DMS53 (cell line): Measurements from ENCODE around the gene RBP5.
A peak's percentile ranks its signal among the peaks of the same experiment; 100 is the strongest.

Experiments
- DNase-seq: peaks from one replicate; lab custom pipeline; 2025; lab: John Stamatoyannopoulos, UW

Gene RBP5

DNA sequence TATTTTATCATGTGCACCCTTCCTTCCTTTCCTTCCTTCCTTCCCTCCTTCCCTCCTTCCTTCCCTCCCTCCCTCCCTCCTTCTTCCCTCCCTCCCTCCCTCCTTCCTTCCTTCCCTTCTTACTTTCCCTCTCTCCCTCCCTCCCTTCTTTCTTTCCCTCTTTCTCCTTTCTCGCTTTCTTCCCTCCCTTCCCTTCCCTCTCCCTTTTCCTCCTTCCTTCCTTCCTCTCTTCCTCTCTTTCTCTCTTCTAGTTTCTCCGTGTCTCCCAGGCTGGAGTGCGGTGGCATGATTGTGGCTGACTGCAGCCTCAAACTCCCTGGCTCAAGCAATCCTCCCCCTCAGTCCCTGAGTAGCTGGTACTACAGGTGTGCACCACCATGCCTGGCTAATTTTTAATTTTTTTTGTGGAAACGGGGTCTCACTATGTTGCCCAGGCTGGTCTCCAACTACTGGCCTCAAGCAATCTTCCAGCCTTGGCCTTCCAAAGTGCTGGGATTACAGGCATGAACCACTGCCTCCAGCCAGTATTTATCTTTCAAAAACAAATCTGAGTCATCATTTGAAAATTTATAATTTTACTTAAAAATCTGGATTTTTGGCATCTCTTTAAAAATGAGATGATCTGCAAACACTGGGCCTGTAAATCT lies 27.5 kb downstream of the RBP5 start:
- no peak for DNase-seq

DNA sequence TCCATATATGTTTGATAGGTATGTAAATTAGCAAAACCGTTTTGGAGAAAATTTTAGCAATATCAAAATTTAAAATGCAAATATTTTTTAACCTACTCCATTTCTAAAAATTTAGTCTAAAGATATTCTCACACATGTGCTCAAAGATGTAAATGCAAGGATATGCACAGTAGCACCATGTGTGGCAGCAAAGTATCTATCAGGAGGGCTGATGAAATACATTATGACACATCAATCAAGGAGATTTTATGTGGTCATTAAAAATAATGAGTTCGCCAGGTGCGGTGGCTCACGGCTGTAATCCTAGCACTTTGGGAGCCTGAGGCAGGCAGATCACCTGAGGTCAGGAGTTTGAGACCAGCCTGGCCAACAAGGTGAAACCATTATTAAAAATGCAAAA lies 28.4 kb downstream of the RBP5 start:
- DNase-seq, result no peak

DNA sequence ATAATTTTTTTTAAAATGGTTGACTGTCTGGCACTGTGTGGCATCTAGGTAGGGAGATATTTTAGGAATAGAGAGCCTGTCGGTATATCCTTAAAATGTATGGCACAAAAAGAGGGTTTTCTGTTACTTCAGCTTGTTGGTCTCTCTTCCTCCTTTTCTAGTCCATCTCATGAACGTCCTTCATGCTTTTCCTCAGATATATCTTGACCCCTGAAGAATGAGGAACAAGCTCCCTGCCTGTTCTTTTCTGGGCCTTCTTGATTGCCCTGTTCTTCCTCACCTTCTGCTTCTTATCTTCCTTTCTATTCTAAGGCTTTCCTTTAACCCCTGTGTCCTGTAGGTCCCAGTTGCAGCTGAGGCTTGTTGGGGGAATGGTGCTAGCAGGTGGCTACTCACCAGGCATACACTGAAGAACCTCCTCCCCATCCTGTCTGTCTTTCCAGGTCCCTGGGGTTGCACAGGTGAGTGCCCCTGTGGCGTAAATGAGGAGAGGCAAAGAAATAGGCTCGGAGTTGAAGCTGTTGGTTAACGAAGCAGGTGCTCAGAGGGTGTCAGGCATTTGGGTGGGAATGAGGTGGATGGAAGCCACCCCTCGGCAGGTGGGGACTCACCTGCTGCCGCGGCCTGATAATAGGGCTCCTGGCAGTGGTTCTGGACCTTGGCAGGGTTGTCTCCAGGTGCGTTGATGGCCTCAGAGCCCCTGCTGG lies 29.2 kb downstream of the RBP5 start:
- no peak for DNase-seq

DNA sequence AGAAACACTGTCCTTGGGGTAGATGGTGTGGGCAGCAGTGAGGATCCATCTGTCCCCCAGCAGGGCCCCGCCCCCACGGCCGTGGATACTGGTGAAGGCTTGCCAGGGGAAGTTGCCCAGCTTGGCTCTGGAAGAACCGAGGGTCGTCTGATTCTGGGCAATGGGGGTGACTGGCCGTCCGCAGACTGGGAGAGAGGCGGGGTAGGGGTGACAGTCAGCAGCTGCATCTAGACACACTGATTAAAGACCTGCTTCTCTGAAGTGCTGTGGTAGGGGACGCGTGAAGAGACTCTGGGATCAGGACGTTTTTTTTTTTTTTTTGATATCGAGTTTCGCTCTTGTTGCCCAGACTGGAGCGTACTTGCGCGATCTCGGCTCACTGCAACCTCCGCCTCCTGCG lies 31.7 kb downstream of the RBP5 start:
- peak; percentile 84 for DNase-seq

DNA sequence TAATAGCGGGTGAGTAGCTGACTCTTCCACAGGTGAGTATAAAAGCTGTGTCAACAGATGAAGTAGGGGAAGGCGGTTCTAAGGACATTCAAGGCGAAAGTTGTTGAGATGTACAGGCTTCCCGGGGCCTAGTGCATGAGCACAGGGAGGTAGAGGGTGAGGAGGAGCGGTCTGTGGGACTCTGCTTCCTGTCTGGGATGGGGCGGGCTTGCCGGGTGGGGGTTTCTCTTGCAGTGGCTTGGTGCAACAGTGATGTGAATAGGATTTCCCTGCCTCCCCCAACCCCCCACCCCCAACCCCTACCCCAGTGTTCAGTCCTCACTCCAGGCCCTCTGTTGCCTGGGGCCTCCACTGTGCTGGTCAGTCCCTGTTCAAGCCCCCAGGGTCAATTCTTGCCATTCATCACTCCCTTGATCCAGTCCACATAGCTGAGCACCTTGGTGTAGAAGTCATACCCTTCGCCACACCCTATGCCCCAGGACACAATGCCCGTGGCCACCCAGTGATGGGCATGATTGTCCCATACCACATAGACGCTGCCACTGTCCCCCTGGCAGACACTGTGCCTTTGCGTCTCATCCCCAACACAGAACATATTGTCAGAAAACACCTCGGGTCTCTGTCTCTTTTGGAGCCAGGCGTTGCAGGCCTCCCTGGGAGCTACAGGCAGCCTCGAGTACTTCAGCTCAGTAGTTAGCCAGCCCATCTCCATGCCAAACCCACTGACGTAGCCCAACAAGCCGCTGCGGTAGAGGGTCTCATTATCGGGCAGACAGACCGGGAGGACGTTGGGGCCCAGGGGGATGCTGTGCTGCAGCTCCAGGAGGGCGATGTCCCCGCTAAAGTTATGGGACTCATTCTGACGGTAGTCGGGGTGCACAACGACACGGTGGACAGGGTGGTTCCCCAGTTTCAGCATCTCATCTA lies 32.4 kb downstream of the RBP5 start:
- DNase-seq, result peak; percentile 55

DNA sequence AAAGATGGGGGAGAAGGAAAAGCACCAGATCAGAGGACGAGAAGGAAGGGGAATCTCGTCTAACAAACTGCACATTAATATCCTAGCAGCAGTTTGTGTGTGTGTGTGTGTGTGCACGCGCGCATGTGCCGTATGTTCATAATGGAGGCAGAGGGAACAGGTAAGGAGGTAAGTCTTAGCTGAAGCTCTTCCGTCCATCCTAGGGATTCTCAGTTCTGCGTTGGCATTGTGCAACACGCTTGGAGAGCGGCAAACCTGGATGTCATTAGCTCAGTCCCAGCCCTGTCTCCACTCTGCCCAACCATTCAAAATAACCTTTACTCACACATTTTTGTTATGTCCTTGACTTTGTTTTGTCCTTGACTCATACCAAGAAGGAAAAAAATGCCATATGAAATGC lies 34.8 kb downstream of the RBP5 start:
- peak; percentile 48 for DNase-seq

DNA sequence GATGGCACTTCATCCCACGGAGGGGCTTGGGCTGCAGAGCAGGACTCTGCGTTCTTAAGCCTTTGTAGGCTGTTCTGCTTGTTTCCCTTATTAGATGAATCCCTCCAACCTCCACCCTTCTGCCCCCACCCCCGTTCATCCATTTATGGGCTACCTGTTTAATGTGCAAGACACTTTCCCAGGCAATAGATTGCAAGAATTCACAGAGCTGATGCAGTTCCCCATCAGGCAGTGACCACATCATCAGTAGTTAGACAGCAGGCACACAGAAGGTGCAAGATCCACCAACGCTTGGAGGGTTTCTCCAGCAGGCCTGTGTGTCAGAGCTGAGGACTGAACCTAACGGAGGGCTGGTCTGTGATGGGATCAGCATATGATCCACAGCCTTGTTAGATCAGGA lies 35.2 kb downstream of the RBP5 start:
- peak; percentile 48 for DNase-seq

DNA sequence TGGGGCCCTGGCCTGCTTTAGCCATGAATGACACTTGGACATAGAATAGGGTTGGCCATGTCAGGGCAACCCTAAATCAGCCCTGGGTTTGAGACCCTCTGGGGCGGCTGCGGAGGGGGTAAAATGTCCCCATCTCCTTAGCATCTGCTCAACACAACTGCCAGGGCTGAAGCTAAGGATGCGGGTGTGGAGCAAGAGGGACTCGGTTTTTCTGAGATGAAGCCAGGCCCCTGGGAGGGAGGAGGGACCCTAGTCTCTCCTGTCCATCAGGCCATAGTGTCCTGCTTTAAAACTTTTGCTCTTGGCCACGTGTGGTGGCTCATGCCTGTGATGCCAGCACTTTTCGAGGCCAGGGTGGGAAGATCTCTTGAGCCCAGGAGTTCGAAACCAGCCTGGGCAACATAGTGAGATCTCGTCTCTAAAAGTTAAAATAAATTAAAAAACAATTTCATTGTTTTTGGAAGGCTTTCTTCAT lies 35.7 kb downstream of the RBP5 start:
- no peak for DNase-seq

DNA sequence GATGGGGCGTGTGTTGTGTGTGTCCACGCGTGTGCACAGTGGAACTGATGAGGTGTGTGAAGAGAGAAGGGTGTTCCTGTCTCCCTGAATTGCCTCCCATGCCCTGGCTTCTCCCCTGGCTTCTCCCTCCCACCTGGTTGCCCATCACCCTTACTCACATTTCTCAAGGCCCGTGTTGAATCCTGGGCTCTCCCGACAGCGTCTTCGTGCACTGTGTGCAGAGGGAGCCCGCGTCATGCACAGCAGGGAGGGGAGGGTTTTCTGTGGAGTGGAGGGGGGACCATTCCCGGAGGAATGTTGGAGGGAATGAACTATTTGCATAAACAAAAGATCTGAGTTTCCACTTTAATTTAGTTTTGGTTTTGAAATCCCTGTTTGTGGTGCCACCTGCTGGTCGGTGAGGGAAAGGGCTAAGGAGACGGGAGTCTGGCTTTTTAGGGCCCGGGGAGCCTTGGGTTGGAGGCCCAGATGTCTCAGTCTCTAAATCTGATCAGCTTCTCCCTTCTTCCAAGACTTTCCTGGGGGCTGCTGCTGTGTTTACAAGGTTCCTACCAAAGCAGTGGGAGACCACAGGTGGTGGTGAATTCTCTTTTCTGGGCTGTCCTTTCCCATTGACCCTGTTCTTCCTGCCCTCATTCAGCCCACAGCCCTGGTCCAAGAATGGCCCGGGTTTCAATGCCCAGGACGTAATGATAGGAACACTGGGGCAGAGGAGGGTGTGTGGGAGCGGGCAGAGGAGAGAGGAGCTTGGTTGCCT lies 36.3 kb downstream of the RBP5 start, which contains the start of gene C1R:
TSS of gene C1R (minus strand) at position 217 of the 757 bp plus-strand sequence. CDS start at position 160, 57 bp downstream.
- DNase-seq, result peak; percentile 81

DNA sequence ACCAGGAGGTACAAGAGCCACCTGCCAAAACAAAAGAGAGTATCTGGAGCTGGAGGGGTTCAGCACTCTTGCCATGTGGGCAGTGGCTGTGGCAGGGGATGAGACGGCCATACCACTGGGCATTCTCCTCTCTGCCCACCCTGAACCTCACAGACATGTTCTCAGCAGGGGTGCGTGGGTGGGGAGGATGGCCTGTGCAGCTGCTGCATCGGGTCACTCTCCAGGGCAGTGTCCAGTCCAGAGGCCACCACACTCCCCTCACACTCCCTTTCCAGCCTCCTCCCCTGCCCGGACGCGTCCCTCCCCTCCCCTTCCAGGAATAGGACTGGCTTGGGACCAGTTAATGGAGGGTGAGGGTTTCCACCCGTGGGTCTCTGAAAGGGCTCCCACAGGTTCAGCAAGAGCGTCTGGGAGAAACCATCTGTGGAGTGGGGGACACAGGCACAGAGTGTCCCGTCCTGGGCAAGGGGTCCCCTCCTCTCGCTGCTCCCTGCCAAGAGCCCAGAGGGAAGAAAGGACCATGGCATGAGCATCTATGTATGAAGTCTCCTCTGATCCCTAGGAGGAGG lies 36.9 kb downstream of the RBP5 start:
- no peak for DNase-seq

DNA sequence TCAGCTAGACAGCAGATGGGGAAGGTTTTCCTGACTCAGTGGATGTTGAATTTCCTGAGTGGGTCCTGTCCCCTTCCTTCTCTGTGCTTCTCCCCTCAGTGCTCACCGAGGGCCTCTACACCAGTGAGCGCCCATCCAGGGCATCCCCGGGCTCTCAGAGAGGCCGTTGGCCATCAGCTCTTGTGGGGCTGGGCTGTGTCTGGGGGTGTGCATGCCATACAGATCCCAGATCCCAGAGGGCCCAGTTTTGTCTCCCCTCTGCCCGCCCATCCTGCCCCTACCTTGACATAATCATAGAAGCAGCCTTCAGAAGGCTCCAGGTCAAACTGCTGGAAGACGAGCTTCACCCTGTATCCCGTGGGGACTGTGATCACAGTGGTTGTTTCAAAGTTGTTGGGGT lies 37.5 kb downstream of the RBP5 start:
- no peak for DNase-seq

DNA sequence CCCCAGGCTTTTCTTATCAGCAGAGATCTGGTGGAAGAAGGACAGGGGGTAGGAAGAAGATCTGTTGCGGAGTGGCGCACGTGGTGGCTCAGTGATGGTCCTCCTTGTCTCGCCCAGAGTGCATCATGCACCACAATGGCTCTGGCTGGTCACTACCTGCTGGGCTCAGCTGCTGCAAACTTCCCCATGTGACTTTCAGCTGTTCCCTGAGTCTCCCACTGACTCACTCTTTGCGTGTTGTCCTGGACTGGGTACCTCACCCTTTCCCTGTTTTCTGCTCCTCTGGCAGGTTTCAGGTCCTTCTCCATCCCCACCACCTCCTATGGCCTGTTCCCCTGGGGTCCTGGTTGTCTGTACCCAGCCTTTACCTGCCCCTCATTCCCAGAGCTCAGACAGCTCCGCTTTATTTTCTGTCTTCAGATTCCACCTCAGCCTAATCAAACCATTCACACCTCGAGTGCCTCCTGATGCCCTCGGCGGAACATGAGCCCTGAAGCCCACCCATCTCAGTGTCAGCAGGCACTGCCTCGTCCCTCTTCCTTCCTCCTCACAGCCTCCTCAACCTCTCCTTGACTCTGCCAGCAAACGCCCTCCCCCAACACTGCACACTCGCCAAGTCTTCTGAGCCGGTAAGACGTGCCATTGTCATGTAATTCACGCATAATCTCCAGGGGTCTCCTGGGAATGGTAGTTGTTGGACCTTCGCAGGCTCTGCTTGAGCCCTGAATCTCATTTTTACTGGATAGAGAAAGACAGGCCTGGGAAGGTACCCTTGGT lies 38.3 kb downstream of the RBP5 start:
- DNase-seq, result no peak

DNA sequence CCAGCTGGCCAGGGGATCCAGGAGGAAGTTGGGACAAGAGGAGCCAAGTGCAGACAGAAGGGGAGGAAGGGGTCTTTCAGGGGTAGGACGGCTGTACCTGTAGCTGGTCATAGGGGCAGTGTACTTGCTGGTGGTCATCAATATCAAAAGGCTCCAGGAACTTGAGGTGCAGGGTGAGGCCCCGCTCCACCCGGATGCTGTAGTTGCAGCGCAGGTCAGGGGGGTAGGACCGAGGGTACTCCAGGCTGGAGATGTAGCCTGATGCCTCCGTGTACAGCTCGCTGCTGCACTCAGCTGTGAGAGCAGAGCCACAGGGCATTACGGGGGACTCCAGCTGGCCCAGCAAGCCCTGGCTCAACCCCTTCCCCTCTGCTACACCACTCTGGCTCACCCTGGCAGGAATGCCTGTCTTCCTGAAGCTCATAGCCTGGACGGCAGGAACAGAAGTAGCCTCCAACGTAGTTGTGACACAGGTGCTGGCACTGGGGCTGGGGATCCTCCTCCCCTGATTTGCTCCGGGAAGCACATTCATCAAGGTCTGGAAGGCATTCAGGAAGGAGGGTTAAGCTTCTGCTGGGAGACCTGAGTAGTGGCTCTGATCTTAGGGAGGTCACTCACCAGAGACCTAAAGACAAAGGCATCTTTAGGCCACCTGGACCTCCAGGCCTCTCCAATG lies 39.4 kb downstream of the RBP5 start:
- DNase-seq, result no peak

DNA sequence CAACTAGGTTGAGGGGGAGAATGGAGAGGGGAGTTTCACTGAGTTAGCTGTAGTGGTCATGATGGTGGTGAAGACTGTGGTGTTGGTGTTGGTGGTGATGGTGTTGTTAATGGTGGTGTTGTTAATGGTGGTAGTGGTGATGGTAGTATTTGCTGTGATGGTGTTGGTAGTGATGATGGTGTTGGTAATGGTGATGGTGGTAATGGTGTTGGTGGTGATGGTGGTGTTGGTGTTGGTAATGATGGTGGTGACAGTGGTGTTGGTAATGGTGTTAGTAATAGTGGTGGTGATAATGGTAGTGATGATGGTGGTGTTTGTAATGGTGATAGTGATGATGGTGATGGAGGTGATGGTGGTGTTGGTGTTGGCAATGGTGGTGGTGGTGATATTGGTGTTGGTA lies 45.6 kb downstream of the RBP5 start:
- no peak for DNase-seq

DNA sequence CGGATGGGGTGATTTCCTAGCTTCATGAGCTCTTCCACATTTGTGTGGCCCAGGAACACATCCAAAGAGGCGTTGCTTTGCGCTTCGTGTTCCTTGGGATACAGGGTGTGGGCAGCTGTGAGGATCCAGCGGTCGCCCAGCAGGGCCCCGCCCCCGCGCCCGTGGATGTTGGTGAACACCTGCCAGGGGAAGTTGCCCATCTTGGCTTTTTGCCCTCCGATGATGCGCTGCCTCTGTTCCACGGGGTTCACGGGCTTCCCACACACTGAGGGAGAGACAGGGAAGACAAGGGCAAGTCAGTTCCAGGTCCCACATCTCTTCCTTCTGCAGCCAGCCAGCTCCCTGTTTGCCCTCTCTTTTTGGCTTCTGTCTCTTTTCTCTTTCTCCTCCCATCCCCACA lies 47.7 kb downstream of the RBP5 start:
- DNase-seq, result no peak

DNA sequence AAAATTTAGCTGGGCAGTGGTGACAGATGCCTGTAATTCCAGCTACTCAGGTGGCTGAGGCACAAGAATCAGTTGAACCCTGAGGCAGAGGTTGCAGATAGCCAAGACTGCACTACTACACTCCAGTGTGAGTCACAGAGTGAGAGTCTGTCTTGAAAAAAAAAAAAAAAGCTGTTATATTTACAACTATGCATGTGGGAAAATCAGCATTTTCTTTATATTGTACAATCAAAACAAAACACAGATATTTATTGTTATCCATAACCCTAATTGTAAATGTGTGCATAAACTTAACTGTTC lies 48.9 kb downstream of the RBP5 start:
- DNase-seq, result no peak

DNA sequence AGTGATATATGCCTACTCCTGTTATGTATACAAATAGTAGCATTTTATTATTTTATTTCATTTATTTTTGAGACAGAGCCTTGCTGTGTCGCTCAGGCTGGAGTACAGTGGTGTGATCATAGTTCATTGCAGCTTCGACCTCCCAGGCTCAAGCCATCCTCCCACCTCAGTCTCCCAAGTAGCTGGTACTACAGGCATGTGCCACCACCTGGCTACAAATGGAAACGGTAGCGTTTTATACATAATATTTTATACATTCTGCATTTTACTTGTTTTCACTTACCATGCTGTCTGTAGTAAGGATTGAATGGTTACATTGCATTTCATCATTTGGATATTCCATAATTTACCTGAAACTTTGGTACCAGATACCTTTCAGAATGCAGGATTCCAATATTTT lies 50.5 kb downstream of the RBP5 start:
- DNase-seq, result no peak

DNA sequence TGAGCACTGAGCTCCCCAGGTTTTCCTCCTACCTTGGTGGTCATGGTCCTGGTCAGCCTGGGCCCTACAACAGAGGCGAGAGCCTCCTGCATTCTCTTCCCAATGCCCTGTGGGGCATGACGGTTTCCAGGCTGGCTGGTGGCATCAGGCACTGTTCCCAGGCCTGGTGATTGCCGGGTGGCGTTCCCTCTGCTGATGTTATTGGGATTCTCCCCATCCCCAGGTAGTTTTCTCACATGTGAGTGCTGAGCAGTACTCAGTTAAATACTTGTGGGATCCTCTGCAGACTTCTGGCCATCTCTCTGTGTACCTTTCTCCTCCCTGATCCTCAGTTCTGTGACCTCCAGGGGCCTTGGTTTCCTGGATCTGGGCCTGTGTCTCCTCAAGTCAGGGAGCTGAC lies 52.2 kb downstream of the RBP5 start:
- no peak for DNase-seq

DNA sequence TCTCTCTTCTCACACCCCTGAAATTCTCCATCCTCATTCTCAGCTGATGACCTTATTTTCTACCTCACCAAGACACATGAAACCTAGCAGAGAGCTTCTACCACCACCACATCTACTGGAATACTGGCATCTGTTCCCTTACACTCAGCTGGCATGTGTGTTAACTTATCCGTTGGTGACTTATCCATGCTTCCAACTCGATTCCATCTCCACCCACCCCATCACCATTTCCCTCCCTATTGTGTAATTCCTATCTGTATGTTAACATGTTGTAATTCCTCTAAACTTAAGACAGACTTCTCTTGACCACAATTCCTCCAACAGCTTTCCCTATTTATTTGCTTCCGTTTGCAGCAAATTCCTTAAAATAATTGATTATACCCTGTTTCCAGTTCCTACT lies 52.8 kb downstream of the RBP5 start:
- no peak for DNase-seq

DNA sequence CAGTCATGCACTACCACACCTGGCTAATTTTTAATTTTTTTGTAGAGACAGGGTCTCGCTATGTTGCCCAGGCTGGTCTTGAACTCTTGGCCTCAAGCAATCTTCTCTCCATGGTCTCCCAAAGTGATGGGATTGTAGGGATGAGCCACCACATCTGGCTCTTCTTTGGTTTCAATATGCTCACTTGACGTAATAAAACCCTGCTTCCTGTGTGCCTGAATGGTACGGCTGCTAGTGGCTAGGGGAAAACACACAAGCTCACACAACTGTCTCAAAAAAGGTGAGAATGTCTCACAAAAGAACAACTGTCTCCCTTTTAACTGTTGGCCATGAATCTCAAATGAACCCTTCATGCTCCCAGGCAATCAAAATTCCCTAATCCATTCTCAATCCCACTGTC lies 53.2 kb downstream of the RBP5 start:
- no peak for DNase-seq
